Measurements from ENCODE around the gene CPEB1. TPM values are rescaled to one million over a fixed set of nuclear protein-coding genes. Genes with fewer than 3 reads are reported as not detected.

The CPEB1 gene
- total and polyA plus RNA-seq, 2 donors (not counting 1 experiment from before 2014, with no cell fraction given) = 8.4 to 62.3 TPM

DNA sequence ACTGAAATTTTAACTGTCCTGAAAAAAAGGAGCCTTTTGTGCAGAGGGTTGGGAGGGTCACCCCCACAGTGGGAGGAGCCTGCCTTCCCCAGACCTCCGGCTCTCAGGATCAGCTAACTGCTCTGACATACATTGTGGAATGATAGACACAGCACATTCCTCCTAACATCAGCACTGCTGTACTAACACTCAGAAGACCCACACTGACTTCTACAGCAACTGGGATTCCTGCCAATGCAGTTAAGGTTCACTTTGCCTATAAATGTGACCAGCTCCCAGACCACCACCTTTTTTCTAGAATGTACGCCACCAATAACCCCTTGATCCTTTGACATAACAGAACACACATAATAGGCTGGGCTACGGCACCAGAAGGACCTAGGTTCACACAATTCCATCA lies 3.2 kb downstream of the CPEB1 start:
- peaks cover 13% of the 10 kb centered on the region for H3K27me3 ChIP-seq (ENCODE audit: control insufficient read depth, insufficient read depth, low read length)
- no peak overlapping the region for H3K27ac ChIP-seq (ENCODE audit: insufficient read depth, low read length)
- no peaks in the 10 kb centered on the region for H3K79me2 ChIP-seq (ENCODE audit: control insufficient read depth, insufficient read depth, low read length)
- no peaks in the 10 kb centered on the region for H4K20me1 ChIP-seq (ENCODE audit: control insufficient read depth, extremely low read depth, insufficient read depth, low read length)
- H3K9me3 ChIP-seq (ENCODE audit: control insufficient read depth, insufficient read depth, low read depth, low read length) = no peaks in the 10 kb centered on the region
- no peaks in the 10 kb centered on the region for H3K36me3 ChIP-seq (ENCODE audit: control insufficient read depth, insufficient read depth, low read length)
- H3K9ac ChIP-seq (ENCODE audit: insufficient read depth, low read length) = no peak overlapping the region
- DNase-seq (ENCODE audit: low read depth in 2 of 2) = no peak
- H3K4me3 ChIP-seq (replicated peaks in 1 of 4; ENCODE audit: control extremely low read depth in 1 of 4, insufficient read depth in 1 of 4, low read depth in 3 of 4, low read length in 4 of 4) = no peak overlapping the region
- no peak overlapping the region for H3K4me2 ChIP-seq (ENCODE audit: extremely low read depth, insufficient read depth, low read length)
- H2AFZ ChIP-seq (ENCODE audit: low read length) = no peak overlapping the region
- no peaks in the 10 kb centered on the region for H3K4me1 ChIP-seq (ENCODE audit: control insufficient read depth, extremely low read depth, insufficient read depth, low read length)
- TF ChIP-seq, protein P1, sequence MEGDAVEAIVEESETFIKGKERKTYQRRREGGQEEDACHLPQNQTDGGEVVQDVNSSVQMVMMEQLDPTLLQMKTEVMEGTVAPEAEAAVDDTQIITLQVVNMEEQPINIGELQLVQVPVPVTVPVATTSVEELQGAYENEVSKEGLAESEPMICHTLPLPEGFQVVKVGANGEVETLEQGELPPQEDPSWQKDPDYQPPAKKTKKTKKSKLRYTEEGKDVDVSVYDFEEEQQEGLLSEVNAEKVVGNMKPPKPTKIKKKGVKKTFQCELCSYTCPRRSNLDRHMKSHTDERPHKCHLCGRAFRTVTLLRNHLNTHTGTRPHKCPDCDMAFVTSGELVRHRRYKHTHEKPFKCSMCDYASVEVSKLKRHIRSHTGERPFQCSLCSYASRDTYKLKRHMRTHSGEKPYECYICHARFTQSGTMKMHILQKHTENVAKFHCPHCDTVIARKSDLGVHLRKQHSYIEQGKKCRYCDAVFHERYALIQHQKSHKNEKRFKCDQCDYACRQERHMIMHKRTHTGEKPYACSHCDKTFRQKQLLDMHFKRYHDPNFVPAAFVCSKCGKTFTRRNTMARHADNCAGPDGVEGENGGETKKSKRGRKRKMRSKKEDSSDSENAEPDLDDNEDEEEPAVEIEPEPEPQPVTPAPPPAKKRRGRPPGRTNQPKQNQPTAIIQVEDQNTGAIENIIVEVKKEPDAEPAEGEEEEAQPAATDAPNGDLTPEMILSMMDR (conservative IDR thresholded peaks at IDR 0.05 in 1 of 2, IDR thresholded peaks at IDR 0.05 in 1 of 2; ENCODE audit: low read depth in 1 of 2, low read length in 2 of 2) = no peak
- no peak for TF ChIP-seq EZH2 (IDR thresholded peaks at IDR 0.05; ENCODE audit: low read length, missing control alignments)

- TF ChIP-seq EZH2 (IDR thresholded peaks at IDR 0.05; ENCODE audit: low read length, missing control alignments) = no peak
- TF ChIP-seq, protein P1 (conservative IDR thresholded peaks at IDR 0.05 in 1 of 2, IDR thresholded peaks at IDR 0.05 in 1 of 2; ENCODE audit: low read depth in 1 of 2, low read length in 2 of 2) = no peak
- no peak overlapping the region for H3K4me3 ChIP-seq (replicated peaks in 1 of 4; ENCODE audit: control extremely low read depth in 1 of 4, insufficient read depth in 1 of 4, low read depth in 3 of 4, low read length in 4 of 4)
- H3K4me1 ChIP-seq (ENCODE audit: control insufficient read depth, extremely low read depth, insufficient read depth, low read length) = no peaks in the 10 kb centered on the region
- no peak overlapping the region for H2AFZ ChIP-seq (ENCODE audit: low read length)
- no peak overlapping the region for H3K9ac ChIP-seq (ENCODE audit: insufficient read depth, low read length)
- H3K27ac ChIP-seq (ENCODE audit: insufficient read depth, low read length) = no peak overlapping the region
- peaks cover 7% of the 10 kb centered on the region for H3K27me3 ChIP-seq (ENCODE audit: control insufficient read depth, insufficient read depth, low read length)
- H3K4me2 ChIP-seq (ENCODE audit: extremely low read depth, insufficient read depth, low read length) = no peak overlapping the region
- DNase-seq (ENCODE audit: low read depth in 2 of 2) = no peak
- H3K79me2 ChIP-seq (ENCODE audit: control insufficient read depth, insufficient read depth, low read length) = no peaks in the 10 kb centered on the region
- no peaks in the 10 kb centered on the region for H3K9me3 ChIP-seq (ENCODE audit: control insufficient read depth, insufficient read depth, low read depth, low read length)
- no peaks in the 10 kb centered on the region for H4K20me1 ChIP-seq (ENCODE audit: control insufficient read depth, extremely low read depth, insufficient read depth, low read length)
- no peaks in the 10 kb centered on the region for H3K36me3 ChIP-seq (ENCODE audit: control insufficient read depth, insufficient read depth, low read length)
Observed at GRCh38 chr15:82642656-82643055, 4.5 kb downstream of the CPEB1 start.

DNA sequence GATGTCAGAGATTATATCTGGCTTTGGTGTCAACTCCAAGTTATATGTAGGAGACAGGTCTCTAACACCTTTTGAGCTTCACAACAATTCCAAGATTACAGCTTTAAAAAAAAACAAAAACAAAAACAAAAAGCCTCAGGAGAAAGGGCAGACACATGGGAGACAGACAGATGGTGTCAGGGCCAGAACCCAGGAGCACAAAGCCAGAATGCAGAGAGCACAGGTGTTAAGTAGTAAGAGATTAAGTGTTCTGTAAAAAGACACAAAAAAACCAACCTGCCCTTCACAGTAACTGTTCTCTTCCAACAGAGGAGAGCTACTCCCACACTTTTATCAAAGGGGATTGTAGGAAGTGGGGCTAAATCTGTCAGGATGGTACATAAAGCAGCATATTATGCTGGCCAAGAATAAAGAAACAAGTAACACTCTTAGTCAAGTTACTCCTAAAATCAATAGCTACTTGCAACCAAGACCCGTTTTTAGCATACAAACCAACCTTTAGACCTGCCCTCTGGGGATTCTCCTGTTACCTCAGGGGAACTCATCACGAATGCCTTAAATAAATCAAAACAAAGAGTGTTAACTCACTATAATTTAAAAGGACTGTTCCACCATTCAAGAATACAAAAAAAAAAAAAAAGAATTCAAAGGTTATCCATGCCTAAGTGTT lies 5.9 kb downstream of the CPEB1 start:
- Histone ChIP-seq H3K9me3 (ENCODE audit: control insufficient read depth, insufficient read depth, low read depth, low read length) (no peaks in the 10 kb centered on the region), H3K4me3 (replicated peaks in 1 of 4; ENCODE audit: control extremely low read depth in 1 of 4, insufficient read depth in 1 of 4, low read depth in 3 of 4, low read length in 4 of 4) (no peak overlapping the region), H3K36me3 (ENCODE audit: control insufficient read depth, insufficient read depth, low read length) (no peaks in the 10 kb centered on the region), H3K4me2 (ENCODE audit: extremely low read depth, insufficient read depth, low read length) (no peak overlapping the region), H3K79me2 (ENCODE audit: control insufficient read depth, insufficient read depth, low read length) (no peaks in the 10 kb centered on the region), H3K4me1 (ENCODE audit: control insufficient read depth, extremely low read depth, insufficient read depth, low read length) (no peaks in the 10 kb centered on the region), H3K27me3 (ENCODE audit: control insufficient read depth, insufficient read depth, low read length) (no peaks in the 10 kb centered on the region), H4K20me1 (ENCODE audit: control insufficient read depth, extremely low read depth, insufficient read depth, low read length) (no peaks in the 10 kb centered on the region), H3K27ac (ENCODE audit: insufficient read depth, low read length) (no peak overlapping the region), H2AFZ (ENCODE audit: low read length) (no peak overlapping the region), H3K9ac (ENCODE audit: insufficient read depth, low read length) (no peak overlapping the region)
- no peak for TF ChIP-seq EZH2 (IDR thresholded peaks at IDR 0.05; ENCODE audit: low read length, missing control alignments)
- TF ChIP-seq, protein P1 (conservative IDR thresholded peaks at IDR 0.05 in 1 of 2, IDR thresholded peaks at IDR 0.05 in 1 of 2; ENCODE audit: low read depth in 1 of 2, low read length in 2 of 2) = no peak
- DNase-seq (ENCODE audit: low read depth in 2 of 2) = no peak

All from fibroblast of lung (primary cell).